Tibial nerve (tissue), 4 donors: Measurements from ENCODE around the gene ZNF611.

Experiments
- EP300 ChIP-seq, 2 donors: sonication (generic); formaldehyde crosslinking; IDR thresholded peaks; one replicate each; pipeline ENCODE4 v1.6.1; 2017; ENCODE audit warnings: antibody characterized with exemption in 2 of 2, mild to moderate bottlenecking in 1 of 2
- POLR2A ChIP-seq, 2 donors: fragments of 450-650 bp; IDR thresholded peaks; one replicate each; pipeline ENCODE4 v1.6.1; 2017; ENCODE audit warnings: antibody characterized with exemption in 2 of 2, mild to moderate bottlenecking in 2 of 2, moderate library complexity in 2 of 2
- TF ChIP-seq, protein P1 (sequence below), 5 experiments: fragments of 200-600 bp in 3 of 5; fragments of 450-650 bp in 2 of 5; sonication (generic) in 3 of 5; IDR thresholded peaks; one replicate each; pipeline ENCODE4 v1.5.1; 2016 to 2019; ENCODE audit warnings: antibody characterized with exemption in 5 of 5, mild to moderate bottlenecking in 3 of 5, moderate library complexity in 2 of 5

DNA sequence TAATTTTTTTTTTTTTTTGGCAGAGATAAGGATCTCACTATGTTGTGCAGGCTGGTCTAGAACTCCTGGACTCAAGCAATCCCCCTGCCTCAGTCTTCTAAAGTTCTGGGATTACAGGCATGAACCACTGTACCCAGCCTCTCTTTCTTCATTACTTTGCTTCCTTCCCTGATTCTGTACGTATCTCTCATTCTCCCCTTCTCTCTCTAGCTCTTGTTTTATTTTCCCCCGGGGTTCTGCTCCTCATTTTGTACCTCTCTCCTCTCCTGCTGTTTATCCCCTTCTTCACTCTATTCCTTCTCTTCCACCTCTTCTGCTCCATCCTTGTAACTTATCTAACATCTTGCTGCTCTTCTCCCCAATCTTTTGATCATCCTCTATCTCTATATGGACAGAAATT, 46.5 kb downstream of the ZNF611 start:
- TF ChIP-seq, protein P1, sequence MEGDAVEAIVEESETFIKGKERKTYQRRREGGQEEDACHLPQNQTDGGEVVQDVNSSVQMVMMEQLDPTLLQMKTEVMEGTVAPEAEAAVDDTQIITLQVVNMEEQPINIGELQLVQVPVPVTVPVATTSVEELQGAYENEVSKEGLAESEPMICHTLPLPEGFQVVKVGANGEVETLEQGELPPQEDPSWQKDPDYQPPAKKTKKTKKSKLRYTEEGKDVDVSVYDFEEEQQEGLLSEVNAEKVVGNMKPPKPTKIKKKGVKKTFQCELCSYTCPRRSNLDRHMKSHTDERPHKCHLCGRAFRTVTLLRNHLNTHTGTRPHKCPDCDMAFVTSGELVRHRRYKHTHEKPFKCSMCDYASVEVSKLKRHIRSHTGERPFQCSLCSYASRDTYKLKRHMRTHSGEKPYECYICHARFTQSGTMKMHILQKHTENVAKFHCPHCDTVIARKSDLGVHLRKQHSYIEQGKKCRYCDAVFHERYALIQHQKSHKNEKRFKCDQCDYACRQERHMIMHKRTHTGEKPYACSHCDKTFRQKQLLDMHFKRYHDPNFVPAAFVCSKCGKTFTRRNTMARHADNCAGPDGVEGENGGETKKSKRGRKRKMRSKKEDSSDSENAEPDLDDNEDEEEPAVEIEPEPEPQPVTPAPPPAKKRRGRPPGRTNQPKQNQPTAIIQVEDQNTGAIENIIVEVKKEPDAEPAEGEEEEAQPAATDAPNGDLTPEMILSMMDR (IDR thresholded peaks at IDR 0.05) = no peak
- TF ChIP-seq POLR2A (IDR thresholded peaks at IDR 0.05) (no peak), EP300 (IDR thresholded peaks at IDR 0.05) (no peak)
